ENCODE results near the gene A2M. TPM values are rescaled to one million over a fixed set of nuclear protein-coding genes. Genes with fewer than 3 reads are reported as not detected.

The A2M gene
- total and polyA plus RNA-seq, 10 of the 15 experiments (the other 5 are each of a cell fraction or from before 2014, with no cell fraction given) = 0.03 to 3.5 (median 0.20) TPM; not detected in 5

DNA sequence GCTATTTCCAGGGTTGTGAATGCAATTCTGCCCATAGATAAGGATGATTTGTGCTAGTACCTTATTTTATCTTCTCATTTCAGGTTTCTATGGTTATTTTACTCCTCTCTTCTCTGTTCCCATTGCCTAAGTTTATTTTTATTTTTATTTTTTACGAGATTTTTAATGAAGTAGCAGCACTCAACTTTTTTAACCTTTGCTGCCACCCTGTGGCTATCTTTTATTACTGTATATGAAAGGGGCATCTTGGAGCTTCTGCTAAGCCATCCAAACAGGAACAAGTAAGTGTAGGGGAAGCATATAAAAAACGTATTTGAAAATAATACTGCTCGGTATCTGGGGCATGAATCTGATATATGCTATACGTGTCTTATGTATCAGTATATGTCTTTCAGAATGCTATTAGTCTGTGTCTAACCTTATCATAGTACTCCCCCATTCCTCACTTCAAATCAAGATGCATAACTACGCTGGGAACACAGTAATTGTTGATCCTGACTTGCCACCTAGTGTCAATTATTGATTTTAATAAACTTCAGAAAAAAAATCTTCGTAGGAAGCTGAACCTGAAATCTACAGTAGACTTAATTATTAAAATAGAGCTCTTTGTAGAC, 66.1 kb downstream of the A2M start:
- H3K9ac ChIP-seq (ENCODE audit: control insufficient read depth, insufficient read depth, low read length) = no peak overlapping the region
- no peaks in the 10 kb centered on the region for H3K79me2 ChIP-seq (ENCODE audit: control insufficient read depth, insufficient read depth, low read length)
- DNase-seq (ENCODE audit: low read depth, low spot score) (no peak), FAIRE-seq (peak; percentile 75), ATAC-seq (peak; percentile 74)
- ChIA-PET CTCF (interaction anchor here (0.7 to 4.9 kb wide), 36 partner anchors 9 to 509 kb away, joined by 3 to 34 read pairs (median 4); partner anchors contain the start of genes CLEC4E and M6PR), SMC1A (ENCODE audit: uncharacterized antibody, unreplicated experiment) (interaction anchor here (0.6 to 2.7 kb wide), 18 partner anchors 11 to 505 kb away, joined by 3 to 15 read pairs (median 4); partner anchors contain the start of gene AICDA), RAD21 (ENCODE audit: unreplicated experiment) (interaction anchor here (0.6 to 2.8 kb wide), 11 partner anchors 11 to 505 kb away, joined by 3 to 11 read pairs (median 3); no protein-coding TSS in a partner anchor), POLR2A (no interaction called here)
- H3K36me3 ChIP-seq (ENCODE audit: control insufficient read depth in 2 of 2, insufficient read depth in 2 of 2, low read length in 1 of 2) = no peaks in the 10 kb centered on the region
- TF ChIP-seq SIN3A (IDR thresholded peaks at IDR 0.05; ENCODE audit: low read depth, low read length) = no peak
- TF ChIP-seq RFX5 (IDR thresholded peaks at IDR 0.05; ENCODE audit: low read depth, low read length) = no peak
- TF ChIP-seq SMC3 (IDR thresholded peaks at IDR 0.05; ENCODE audit: borderline replicate concordance, low read length) = peak; percentile 49; the same call in 1 of the 2 replicates
- no peak for TF ChIP-seq CBX3 (IDR thresholded peaks at IDR 0.05; ENCODE audit: borderline replicate concordance, low read depth)
- peak; percentile 61 for TF ChIP-seq RAD21 (IDR thresholded peaks at IDR 0.05; ENCODE audit: insufficient read depth, low read depth, low read length)
- TF ChIP-seq TBL1XR1 (IDR thresholded peaks at IDR 0.05; ENCODE audit: low read depth, low read length) = no peak
- no peak for TF ChIP-seq ZNF207 (IDR thresholded peaks at IDR 0.05; ENCODE audit: borderline replicate concordance)
- no peak for TF ChIP-seq ZNF384 (IDR thresholded peaks at IDR 0.05; ENCODE audit: borderline replicate concordance, low read depth, low read length)
- no peak for TF ChIP-seq RB1 (IDR thresholded peaks at IDR 0.05; ENCODE audit: borderline replicate concordance)
- TF ChIP-seq ZNF622 (IDR thresholded peaks at IDR 0.05) = no peak
- TF ChIP-seq, protein P1, sequence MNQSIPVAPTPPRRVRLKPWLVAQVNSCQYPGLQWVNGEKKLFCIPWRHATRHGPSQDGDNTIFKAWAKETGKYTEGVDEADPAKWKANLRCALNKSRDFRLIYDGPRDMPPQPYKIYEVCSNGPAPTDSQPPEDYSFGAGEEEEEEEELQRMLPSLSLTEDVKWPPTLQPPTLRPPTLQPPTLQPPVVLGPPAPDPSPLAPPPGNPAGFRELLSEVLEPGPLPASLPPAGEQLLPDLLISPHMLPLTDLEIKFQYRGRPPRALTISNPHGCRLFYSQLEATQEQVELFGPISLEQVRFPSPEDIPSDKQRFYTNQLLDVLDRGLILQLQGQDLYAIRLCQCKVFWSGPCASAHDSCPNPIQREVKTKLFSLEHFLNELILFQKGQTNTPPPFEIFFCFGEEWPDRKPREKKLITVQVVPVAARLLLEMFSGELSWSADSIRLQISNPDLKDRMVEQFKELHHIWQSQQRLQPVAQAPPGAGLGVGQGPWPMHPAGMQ (IDR thresholded peaks at IDR 0.05; ENCODE audit: borderline replicate concordance) = no peak
- TF ChIP-seq ETV6 (conservative IDR thresholded peaks at IDR 0.05 in 1 of 2, IDR thresholded peaks at IDR 0.05 in 1 of 2; ENCODE audit: borderline replicate concordance in 1 of 2, low read depth in 1 of 2) = no peak
- TF ChIP-seq CTCF (IDR thresholded peaks at IDR 0.05 in 2 of 3, conservative IDR thresholded peaks at IDR 0.05 in 1 of 3; ENCODE audit: control insufficient read depth in 2 of 3, extremely low read depth in 1 of 3, insufficient read depth in 1 of 3, low read depth in 3 of 3, low read length in 3 of 3) = peak; percentile 34 to 53 (median 50)
- H4K20me1 ChIP-seq (ENCODE audit: control insufficient read depth, insufficient read depth) = no peaks in the 10 kb centered on the region
- in situ Hi-C loops (cut with MboI) = loop anchor here (5.0 kb wide), 1 partner anchor 367 kb away; no protein-coding TSS in a partner anchor
- H3K27ac ChIP-seq (ENCODE audit: control insufficient read depth, insufficient read depth) = no peak overlapping the region
- H3K4me3 ChIP-seq = no peak overlapping the region
- intact Hi-C loops (cut with micrococcal nuclease; ENCODE audit: unreplicated experiment) = loop anchor here (10.0 kb wide), 2 partner anchors 135 to 505 kb away; partner anchors contain the start of genes CLEC4E and PHC1
- no peaks in the 10 kb centered on the region for H3K9me3 ChIP-seq (replicated peaks; ENCODE audit: control insufficient read depth, insufficient read depth, low read length)
- BruUV-seq (replicated peaks) = no TSS peak
- H2AFZ ChIP-seq (ENCODE audit: control insufficient read depth, low read depth, low read length) = no peak overlapping the region
- WGBS (ENCODE audit: insufficient coverage, insufficient replicate concordance, low lambda C conversion rate, missing lambda C conversion rate) = 15% methylated on average over 6 of the region's 6 CpGs
- peaks cover 0 to 3% of the 10 kb centered on the region in 2 experiments; a peak in 2 of 4 replicates for H3K27me3 ChIP-seq (replicated peaks in 1 of 2; ENCODE audit: control insufficient read depth in 2 of 2, insufficient read depth in 2 of 2, low read length in 1 of 2)
- H3K4me2 ChIP-seq (ENCODE audit: control insufficient read depth, insufficient read depth) = no peak overlapping the region
- no peaks in the 10 kb centered on the region for H3K4me1 ChIP-seq (ENCODE audit: control insufficient read depth, insufficient read depth, low read length)
